Measurements from ENCODE around the gene KCNK7. TPM values are rescaled to one million over a fixed set of nuclear protein-coding genes. Genes with fewer than 3 reads are reported as not detected.

Gene KCNK7
- total and polyA plus RNA-seq, 12 donors: 0.22 to 1.5 (median 0.36) TPM; not detected in 2

- peak overlapping the region in 9 of 10 donors; percentile 4 to 41 (median 31) for H3K4me3 ChIP-seq
- DNase-seq: peak in 1 of 2 donors; percentile 55
- intact Hi-C loops (cut with DNase I): loop anchor here in 4 of 10 donors (2.0 to 5.0 kb wide), 2 partner anchors 50 to 51 kb away; no protein-coding TSS in a partner anchor
- peak in 3 of 9 donors; percentile 14 to 40 (median 33) for TF ChIP-seq CTCF (IDR thresholded peaks at IDR 0.05)
- peaks cover 0 to 60% (median 18%) of the 10 kb centered on the region in 9 donors for H3K36me3 ChIP-seq
- peak in 6 of 8 donors; percentile 10 to 36 (median 24) for ATAC-seq
- peaks cover 21 to 73% (median 47%) of the 10 kb centered on the region in 9 donors for H3K4me1 ChIP-seq
- H3K27me3 ChIP-seq: no peaks in the 10 kb centered on the region
- WGBS, 2 donors: 42 to 48% methylated on average over 89 to 106 of the region's 106 CpGs
- no peaks in the 10 kb centered on the region for H3K9me3 ChIP-seq
- H3K27ac ChIP-seq: peak overlapping the region in 9 of 10 donors; percentile 44 to 78 (median 65)
These were observed 3.4 kb downstream of the KCNK7 start for GRCh38 chr11:65591939-65592857.

- ATAC-seq: no peak
- no peaks in the 10 kb centered on the region for H3K9me3 ChIP-seq
- H3K27me3 ChIP-seq: no peaks in the 10 kb centered on the region
- DNase-seq: peak in 1 of 2 donors; percentile 57
- 51 to 59% methylated on average over 8 of the region's 8 CpGs for WGBS, 2 donors
- no peak overlapping the region for H3K4me3 ChIP-seq
- TF ChIP-seq CTCF (IDR thresholded peaks at IDR 0.05): peak in 1 of 9 donors; percentile 5
- H3K36me3 ChIP-seq: peaks cover 0 to 72% (median 18%) of the 10 kb centered on the region in 9 donors
- peak overlapping the region in 4 of 10 donors; percentile 22 to 81 (median 50) for H3K27ac ChIP-seq
- intact Hi-C loops (cut with DNase I): loop anchor here in 2 of 10 donors (5.0 kb wide), 1 partner anchor 48 kb away; no protein-coding TSS in a partner anchor
- H3K4me1 ChIP-seq: peaks cover 29 to 84% (median 57%) of the 10 kb centered on the region in 9 donors
These were observed 5.3 kb downstream of the KCNK7 start for GRCh38 chr11:65590240-65590738.

GRCh38 chr11:65589444-65590239 lies 6.0 kb downstream of the KCNK7 start:
- TF ChIP-seq CTCF (IDR thresholded peaks at IDR 0.05): no peak
- intact Hi-C loops (cut with DNase I): loop anchor here in 5 of 10 donors (5.0 to 10.0 kb wide), 2 partner anchors 47 to 55 kb away; no protein-coding TSS in a partner anchor
- H3K27me3 ChIP-seq: no peaks in the 10 kb centered on the region
- no peaks in the 10 kb centered on the region for H3K9me3 ChIP-seq
- H3K4me3 ChIP-seq: no peak overlapping the region
- ATAC-seq: peak in 1 of 8 donors; percentile 15
- DNase-seq: no peak
- WGBS, 2 donors: 62 to 65% methylated on average over 9 of the region's 9 CpGs
- H3K4me1 ChIP-seq: peaks cover 29 to 78% (median 55%) of the 10 kb centered on the region in 9 donors
- H3K27ac ChIP-seq: peak overlapping the region in 7 of 10 donors; percentile 22 to 81 (median 68)
- peaks cover 0 to 75% (median 18%) of the 10 kb centered on the region in 9 donors for H3K36me3 ChIP-seq
